ENCODE data around the gene MME.
"Not testable (repeated sequence)": the region's sequence is repeated elsewhere in the genome, so short reads cannot be mapped to it uniquely, and the experiment has no call there.

MME gene

GRCh38 chr3:155194973-155195957 is 115.1 kb downstream of the MME start:
- DNase-seq, result no peak

- DNase-seq, result no peak
Observed at GRCh38 chr3:155196131-155197021, 116.3 kb downstream of the MME start.

- no peak for DNase-seq
Observed at GRCh38 chr3:155197786-155198185, 117.7 kb downstream of the MME start.

- DNase-seq, result no peak
Observed at GRCh38 chr3:155202626-155203025, 122.5 kb downstream of the MME start.

- no peak for DNase-seq
Observed at GRCh38 chr3:155204851-155205250, 124.7 kb downstream of the MME start.

- DNase-seq, result no peak
Observed at GRCh38 chr3:155208183-155208800, 128.2 kb downstream of the MME start.

- DNase-seq, result no peak
Observed at GRCh38 chr3:155210736-155211135, 130.6 kb downstream of the MME start.

- DNase-seq, result no peak
Observed at GRCh38 chr3:155211266-155211665, 131.1 kb downstream of the MME start.

GRCh38 chr3:155211940-155212339 is 131.8 kb downstream of the MME start:
- no peak for DNase-seq

- DNase-seq, result not testable (repeated sequence)
Observed at GRCh38 chr3:155216007-155216406, 135.9 kb downstream of the MME start.

GRCh38 chr3:155217591-155217990 is 137.5 kb downstream of the MME start:
- DNase-seq, result no peak

- DNase-seq, result no peak
Observed at GRCh38 chr3:155218462-155218861, 138.3 kb downstream of the MME start.

- no peak for DNase-seq
Observed at GRCh38 chr3:155219106-155219505, 139.0 kb downstream of the MME start.

GRCh38 chr3:155225417-155225816 is 145.3 kb downstream of the MME start:
- no peak for DNase-seq

- no peak for DNase-seq
Observed at GRCh38 chr3:155227141-155227540, 147.0 kb downstream of the MME start.

- DNase-seq, result no peak
Observed at GRCh38 chr3:155228676-155229075, 148.6 kb downstream of the MME start.

GRCh38 chr3:155229086-155229485 is 149.0 kb downstream of the MME start:
- DNase-seq, result no peak

GRCh38 chr3:155230382-155230781 is 150.3 kb downstream of the MME start:
- DNase-seq, result no peak

- DNase-seq, result no peak
Observed at GRCh38 chr3:155231792-155232191, 151.7 kb downstream of the MME start.

GRCh38 chr3:155232605-155233004 is 152.5 kb downstream of the MME start:
- no peak for DNase-seq

GRCh38 chr3:155233213-155233612 is 153.1 kb downstream of the MME start:
- DNase-seq, result no peak

Measured in activated CD4-positive, alpha-beta T cell treated with anti-CD3 and anti-CD28 coated beads, Interleukin-2, amount 50 U/mL, for 16 hours (primary cell).